Stomach (tissue), 9 donors: Measurements from ENCODE around the gene DRAXIN. TPM values are rescaled to one million over a fixed set of nuclear protein-coding genes. Genes with fewer than 3 reads are reported as not detected.

Experiments
- DNase-seq, 2 donors: peaks; one replicate each; pipeline versions ENCODE4 v3.0.0 to v3.0.0-alpha.2; 2013 to 2019
- H3K27ac ChIP-seq, 5 donors: fragments of 200-600 bp in 4 of 5; sonication (generic) in 4 of 5; one replicate each; pipeline ENCODE4 v1.5.1; 2013 to 2019; ENCODE audit warnings: mild to moderate bottlenecking in 1 of 5, moderate library complexity in 1 of 5
- H3K27me3 ChIP-seq, 3 donors: fragments of 200-600 bp; sonication (generic); one replicate each; pipeline ENCODE4 v1.5.1; 2017 to 2019; ENCODE audit warnings: mixed run types in 1 of 3
- H3K36me3 ChIP-seq, 4 donors: fragments of 200-600 bp; sonication (generic); 1 replicate in 3 of 4; 2 replicates in 1 of 4; pipeline ENCODE4 v1.5.1; 2016 to 2019
- H3K4me1 ChIP-seq, 4 donors: fragments of 200-600 bp; sonication (generic); one replicate each; pipeline ENCODE4 v1.5.1; 2016 to 2019
- H3K4me3 ChIP-seq, 4 donors: fragments of 200-600 bp; sonication (generic) in 3 of 4; one replicate each; pipeline ENCODE4 v1.5.1; 2016 to 2019; ENCODE audit warnings: mild to moderate bottlenecking in 1 of 4
- H3K9me3 ChIP-seq, 4 donors: fragments of 200-600 bp; sonication (generic); one replicate each; pipeline ENCODE4 v1.5.1; 2016 to 2019
- EP300 ChIP-seq: sonication (generic); formaldehyde crosslinking; IDR thresholded peaks from one replicate; pipeline ENCODE4 v1.6.1; 2017; ENCODE audit warnings: antibody characterized with exemption
- POLR2A ChIP-seq, 4 donors: fragments of 450-650 bp; IDR thresholded peaks; one replicate each; pipeline ENCODE4 v1.6.1; 2016; ENCODE audit warnings: antibody characterized with exemption in 4 of 4, control low read depth in 2 of 4, mild to moderate bottlenecking in 1 of 4, moderate library complexity in 1 of 4
- POLR2AphosphoS5 ChIP-seq, 3 donors: sonication (generic); formaldehyde crosslinking; IDR thresholded peaks; one replicate each; pipeline ENCODE4 v1.6.1; 2016; ENCODE audit warnings: antibody characterized with exemption in 3 of 3
- WGBS, 5 donors: extraction: QIAGEN DNeasy Blood & Tissue Kit in 3 of 5; methylation state at CpG; one replicate each; pipeline versions ENCODE4 v1.1.5 to v1.1.7; 2013 to 2018; 5-methylcytosine and 5-hydroxymethylcytosine counted together
- intact Hi-C: fragments of 100-400 bp; cut with DNase I; formaldehyde crosslinking; loops from one replicate; pipeline ENCODE4 v1.15.1; 2023; ENCODE audit warnings: low total_unique reads
- polyA plus RNA-seq, 3 donors: library from polyadenylated mRNA; stranded (reverse); fragments of 200-250 nt; gene quantifications; one replicate each; pipeline ENCODE4 v1.2.3, GENCODE V29; 2013
- total RNA-seq, 5 donors: library from RNA; depleted of rRNA; stranded (reverse); fragments of >200 nt; gene quantifications; one replicate each; pipeline versions ENCODE4 v1.1.0 to v1.2.3, GENCODE V29; 2014 to 2016
- TF ChIP-seq, protein P1 (sequence below), 7 experiments: fragments of 450-650 bp in 4 of 7; fragments of 200-600 bp in 3 of 7; sonication (generic) in 3 of 7; IDR thresholded peaks; one replicate each; pipeline ENCODE4 v1.5.1; 2016 to 2019; ENCODE audit warnings: antibody characterized with exemption in 7 of 7, control low read depth in 2 of 7, mild to moderate bottlenecking in 1 of 7
- donor health status: healthy with polysubstance abuse.
- donor health status: Bipolar disorder and iron deficiency.
- donor health status: healthy.

The DRAXIN gene
- total and polyA plus RNA-seq, 8 donors = 0.03 to 0.18 (median 0.06) TPM; not detected in 5

DNA sequence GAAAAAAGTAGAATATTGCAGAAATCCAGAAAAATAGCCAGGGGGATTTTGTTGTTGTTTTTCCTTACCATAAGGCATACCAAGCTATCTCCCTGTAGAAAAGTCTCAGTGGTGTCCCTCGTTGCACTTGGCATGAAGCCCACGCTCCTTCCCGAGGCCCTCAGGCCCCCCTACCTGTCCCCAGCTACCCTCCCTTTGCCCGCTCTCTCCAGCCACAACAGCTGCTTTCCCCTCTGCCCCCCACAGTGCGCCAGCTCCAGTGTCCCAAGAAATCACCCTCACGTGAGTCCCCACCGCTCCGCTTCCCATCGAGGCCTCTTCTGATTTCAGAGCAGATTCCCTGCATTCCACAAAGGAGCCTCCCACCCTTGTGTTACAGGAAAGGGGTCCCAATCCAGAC is 52.8 kb downstream of the DRAXIN start:
- Histone ChIP-seq H3K36me3 (peaks cover 14 to 53% (median 39%) of the 10 kb centered on the region in 4 donors), H3K4me3 (no peak overlapping the region), H3K4me1 (peaks cover 22 to 71% (median 33%) of the 10 kb centered on the region in 4 donors), H3K27me3 (no peaks in the 10 kb centered on the region), H3K27ac (no peak overlapping the region), H3K9me3 (no peaks in the 10 kb centered on the region)
- DNase-seq = no peak
- TF ChIP-seq POLR2AphosphoS5 (IDR thresholded peaks at IDR 0.05) = no peak
- no peak for TF ChIP-seq EP300
- TF ChIP-seq, protein P1, sequence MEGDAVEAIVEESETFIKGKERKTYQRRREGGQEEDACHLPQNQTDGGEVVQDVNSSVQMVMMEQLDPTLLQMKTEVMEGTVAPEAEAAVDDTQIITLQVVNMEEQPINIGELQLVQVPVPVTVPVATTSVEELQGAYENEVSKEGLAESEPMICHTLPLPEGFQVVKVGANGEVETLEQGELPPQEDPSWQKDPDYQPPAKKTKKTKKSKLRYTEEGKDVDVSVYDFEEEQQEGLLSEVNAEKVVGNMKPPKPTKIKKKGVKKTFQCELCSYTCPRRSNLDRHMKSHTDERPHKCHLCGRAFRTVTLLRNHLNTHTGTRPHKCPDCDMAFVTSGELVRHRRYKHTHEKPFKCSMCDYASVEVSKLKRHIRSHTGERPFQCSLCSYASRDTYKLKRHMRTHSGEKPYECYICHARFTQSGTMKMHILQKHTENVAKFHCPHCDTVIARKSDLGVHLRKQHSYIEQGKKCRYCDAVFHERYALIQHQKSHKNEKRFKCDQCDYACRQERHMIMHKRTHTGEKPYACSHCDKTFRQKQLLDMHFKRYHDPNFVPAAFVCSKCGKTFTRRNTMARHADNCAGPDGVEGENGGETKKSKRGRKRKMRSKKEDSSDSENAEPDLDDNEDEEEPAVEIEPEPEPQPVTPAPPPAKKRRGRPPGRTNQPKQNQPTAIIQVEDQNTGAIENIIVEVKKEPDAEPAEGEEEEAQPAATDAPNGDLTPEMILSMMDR (IDR thresholded peaks at IDR 0.05) = no peak
- TF ChIP-seq POLR2A (IDR thresholded peaks at IDR 0.05) = no peak
- WGBS, 5 donors = 82 to 88% (median 85%) methylated on average over 9 of the region's 9 CpGs
- intact Hi-C loops = no loop called here

DNA sequence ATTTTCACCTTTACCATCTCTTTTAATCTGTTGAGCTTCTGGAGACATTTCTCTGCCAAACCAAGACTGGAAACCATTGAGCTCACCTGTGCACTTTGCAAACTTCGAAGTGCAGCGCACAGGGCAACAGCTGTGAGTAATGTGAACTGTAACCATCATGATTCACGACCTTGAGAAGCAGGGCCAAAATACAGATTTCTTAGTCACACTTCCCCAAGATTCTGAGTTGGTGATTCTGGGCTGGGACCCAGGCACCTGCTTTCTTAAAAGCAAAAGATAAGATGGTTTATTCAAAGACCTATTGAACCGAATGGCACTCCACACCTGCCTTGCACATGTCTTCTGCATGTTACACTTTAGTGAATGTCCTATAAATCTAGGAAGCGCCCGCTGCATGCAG is 54.6 kb downstream of the DRAXIN start:
- intact Hi-C loops = no loop called here
- Histone ChIP-seq H3K4me1 (peaks cover 18 to 57% (median 25%) of the 10 kb centered on the region in 4 donors), H3K4me3 (no peak overlapping the region), H3K27me3 (no peaks in the 10 kb centered on the region), H3K27ac (peak overlapping the region in 1 of 5 donors; percentile 61), H3K9me3 (no peaks in the 10 kb centered on the region), H3K36me3 (peaks cover 23 to 71% (median 57%) of the 10 kb centered on the region in 4 donors)
- 50 to 70% (median 54%) methylated on average over 6 of the region's 6 CpGs for WGBS, 5 donors
- TF ChIP-seq POLR2A (IDR thresholded peaks at IDR 0.05) (no peak), POLR2AphosphoS5 (IDR thresholded peaks at IDR 0.05) (peak in 1 of 3 donors; percentile 6)
- no peak for DNase-seq

DNA sequence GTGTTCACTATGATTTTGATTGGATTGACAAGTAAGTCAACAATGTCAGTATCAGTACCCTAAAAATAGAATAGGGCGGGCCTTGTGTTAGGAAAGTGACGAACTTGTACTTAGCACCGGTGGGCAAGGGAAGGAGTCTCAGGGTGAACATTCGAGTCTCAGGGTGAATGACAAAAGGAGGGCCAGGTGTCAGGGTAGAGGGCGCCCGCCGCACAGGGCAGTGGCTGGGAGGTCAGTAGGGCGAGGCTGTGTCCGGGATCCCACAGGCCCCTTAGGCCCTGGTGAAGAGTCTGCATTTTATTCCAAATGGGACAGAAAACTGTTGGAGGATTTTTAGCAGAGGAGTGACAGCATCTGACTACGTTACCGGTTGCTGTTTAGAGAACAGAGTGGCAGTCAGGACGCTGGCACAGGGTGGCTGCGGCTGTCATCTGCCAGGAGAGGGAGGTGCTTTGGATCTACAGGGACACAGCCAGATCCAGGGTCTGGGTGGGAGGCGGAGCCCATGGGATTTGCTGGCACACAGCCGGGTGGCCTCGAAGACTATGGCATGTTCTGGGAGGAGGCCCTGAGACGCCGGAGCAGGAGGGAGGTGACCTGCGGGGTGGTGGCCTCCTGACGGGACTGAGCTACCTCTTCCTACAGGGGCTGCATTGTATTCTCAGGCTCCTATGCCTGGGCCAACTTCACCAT is 55.4 kb downstream of the DRAXIN start:
- Histone ChIP-seq H3K36me3 (peaks cover 23 to 76% (median 61%) of the 10 kb centered on the region in 4 donors), H3K27me3 (no peaks in the 10 kb centered on the region), H3K27ac (peak overlapping the region; percentile 4 to 65 (median 33)), H3K4me1 (peaks cover 16 to 49% (median 25%) of the 10 kb centered on the region in 4 donors), H3K9me3 (no peaks in the 10 kb centered on the region), H3K4me3 (no peak overlapping the region)
- WGBS, 5 donors = 33 to 69% (median 58%) methylated on average over 17 to 20 of the region's 20 CpGs
- peak in 1 of 2 donors; percentile 51 for DNase-seq
- TF ChIP-seq POLR2A (IDR thresholded peaks at IDR 0.05) (no peak), EP300 (no peak), POLR2AphosphoS5 (IDR thresholded peaks at IDR 0.05) (no peak)
- TF ChIP-seq, protein P1 (IDR thresholded peaks at IDR 0.05) = no peak
- intact Hi-C loops = no loop called here

DNA sequence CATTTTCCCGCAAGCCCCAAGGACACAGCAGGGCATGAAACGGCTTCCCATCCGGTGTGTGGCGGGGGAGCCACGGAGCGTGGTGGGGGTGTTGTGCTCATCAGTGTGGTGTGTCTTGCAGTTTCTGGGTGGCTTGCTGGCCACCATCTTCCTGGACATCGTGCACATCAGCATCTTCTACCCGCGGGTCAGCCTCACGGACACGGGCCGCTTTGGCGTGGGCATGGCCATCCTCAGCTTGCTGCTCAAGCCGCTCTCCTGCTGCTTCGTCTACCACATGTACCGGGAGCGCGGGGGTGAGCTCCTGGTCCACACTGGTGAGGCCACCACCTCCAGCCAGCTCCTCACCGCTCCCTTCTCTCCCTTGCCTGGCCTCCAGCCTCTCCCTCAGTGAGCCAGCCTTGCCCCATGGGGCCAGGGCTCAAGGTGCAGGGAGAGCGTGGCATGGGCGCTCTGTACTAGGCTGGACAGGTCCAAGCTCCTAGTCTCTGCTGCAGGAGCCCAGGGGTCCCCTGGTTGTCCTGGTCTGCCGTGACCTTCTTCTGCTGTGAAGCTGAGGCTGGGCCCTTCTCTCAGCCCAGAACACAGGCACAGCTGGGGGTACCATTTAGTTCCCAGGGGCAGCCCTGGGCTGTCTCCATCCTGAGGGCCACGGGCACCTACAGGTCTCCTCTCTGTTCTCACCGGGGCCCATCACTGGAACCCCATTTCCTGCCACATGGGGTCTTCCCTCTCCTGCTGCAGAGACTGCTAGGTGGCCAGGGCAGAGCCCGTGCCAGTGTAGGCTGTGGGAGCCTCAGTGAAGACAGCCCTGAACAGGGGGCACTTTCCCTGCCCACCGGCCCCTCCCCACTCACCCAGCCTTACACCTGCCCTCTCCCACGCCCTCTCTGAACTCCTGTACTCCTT is 57.0 kb downstream of the DRAXIN start:
- no peak for DNase-seq
- 91 to 95% (median 95%) methylated on average over 17 to 27 of the region's 27 CpGs for WGBS, 5 donors
- Histone ChIP-seq H3K4me3 (no peak overlapping the region), H3K4me1 (peaks cover 11 to 39% (median 25%) of the 10 kb centered on the region in 4 donors), H3K27me3 (no peaks in the 10 kb centered on the region), H3K9me3 (no peaks in the 10 kb centered on the region), H3K36me3 (peaks cover 23 to 76% (median 61%) of the 10 kb centered on the region in 4 donors), H3K27ac (no peak overlapping the region)
- intact Hi-C loops = no loop called here
- TF ChIP-seq POLR2AphosphoS5 (IDR thresholded peaks at IDR 0.05) = no peak
- TF ChIP-seq, protein P1 (IDR thresholded peaks at IDR 0.05) = no peak
- TF ChIP-seq POLR2A (IDR thresholded peaks at IDR 0.05) = no peak
- TF ChIP-seq EP300 = no peak
